AML-193 (cell line): ENCODE measurements around the gene MAP2K2.

Experiments used
- DNase-seq, 2 experiments: peaks; one replicate each; lab custom pipeline; 2025; lab: John Stamatoyannopoulos, UW

Gene MAP2K2

GRCh38 chr19:4043966-4044715 lies 79.8 kb downstream of the MAP2K2 start:
- DNase-seq = no peak

- no peak for DNase-seq
Observed at GRCh38 chr19:4043401-4043800, 80.5 kb downstream of the MAP2K2 start.

- DNase-seq = no peak
Observed at GRCh38 chr19:4042731-4043082, 81.2 kb downstream of the MAP2K2 start.

- no peak for DNase-seq
Observed at GRCh38 chr19:4042064-4042730, 81.7 kb downstream of the MAP2K2 start.
